Upper lobe of right lung (tissue), 1 donor: Measurements from ENCODE around the gene TFB1M. TPM values are rescaled to one million over a fixed set of nuclear protein-coding genes. Genes with fewer than 3 reads are reported as not detected.
"Not testable (repeated sequence)": the region's sequence is repeated elsewhere in the genome, so short reads cannot be mapped to it uniquely, and the experiment has no call there.

ENCODE experiments used
- ATAC-seq: fragments of 200-7000 bp; cut with Tn5 transposase; one replicate; pipeline ENCODE4 v1.9.1; 2020; ENCODE audit warnings: mild to moderate bottlenecking, moderate library complexity
- DNase-seq: peaks from one replicate; pipeline ENCODE4 v3.0.0-alpha.2; 2020
- H3K27ac ChIP-seq: fragments of 200-600 bp; one replicate; pipeline ENCODE4 v1.8.0; 2022
- H3K27me3 ChIP-seq: fragments of 200-600 bp; one replicate; pipeline ENCODE4 v1.8.0; 2022; ENCODE audit warnings: mild to moderate bottlenecking
- H3K36me3 ChIP-seq: fragments of 200-600 bp; one replicate; pipeline ENCODE4 v1.8.0; 2022
- H3K4me1 ChIP-seq: fragments of 200-600 bp; one replicate; pipeline ENCODE4 v1.8.0; 2022
- H3K4me3 ChIP-seq: fragments of 200-600 bp; one replicate; pipeline ENCODE4 v1.8.0; 2022; ENCODE audit warnings: mild to moderate bottlenecking
- H3K9me3 ChIP-seq: fragments of 200-600 bp; one replicate; pipeline ENCODE4 v1.8.0; 2022
- CTCF ChIP-seq: fragments of 200-600 bp; IDR thresholded peaks from one replicate; pipeline ENCODE4 v1.8.0; 2022; ENCODE audit warnings: antibody characterized with exemption
- intact Hi-C: fragments of 100-400 bp; cut with DNase I; formaldehyde crosslinking; loops from one replicate; pipeline ENCODE4 v1.11.0; 2022
- total RNA-seq: library from RNA; stranded (reverse); fragmentation: NEBNext Ultra II Directional; extraction: Animal tissue kit (Norgen Biotek cat#: 25700); gene quantifications from one replicate; pipeline ENCODE4 v1.2.1, GENCODE V29; 2021
- donor health status: DM: no; HTN: yes; CAD: no; lungs with severe emphysema.

The TFB1M gene
- total RNA-seq, 1 donor from 2014 or later: 18.6 TPM

GRCh38 chr6:155271145-155271544 lies 43.1 kb downstream of the TFB1M start:
- no peaks in the 10 kb centered on the region for H3K27me3 ChIP-seq
- H3K9me3 ChIP-seq: no peaks in the 10 kb centered on the region
- no peak for ATAC-seq
- no peak overlapping the region for H3K4me3 ChIP-seq
- no peak for TF ChIP-seq CTCF
- DNase-seq: no peak
- intact Hi-C loops: no loop called here
- no peak overlapping the region for H3K27ac ChIP-seq
- no peaks in the 10 kb centered on the region for H3K4me1 ChIP-seq
- H3K36me3 ChIP-seq: no peaks in the 10 kb centered on the region

GRCh38 chr6:155270561-155271091 lies 43.7 kb downstream of the TFB1M start:
- intact Hi-C loops: no loop called here
- no peak overlapping the region for H3K27ac ChIP-seq
- no peaks in the 10 kb centered on the region for H3K36me3 ChIP-seq
- no peak for TF ChIP-seq CTCF
- no peak overlapping the region for H3K4me3 ChIP-seq
- no peaks in the 10 kb centered on the region for H3K27me3 ChIP-seq
- DNase-seq (no peak), ATAC-seq (no peak)
- H3K9me3 ChIP-seq: no peaks in the 10 kb centered on the region
- no peaks in the 10 kb centered on the region for H3K4me1 ChIP-seq

GRCh38 chr6:155269765-155270164 lies 44.5 kb downstream of the TFB1M start:
- Histone ChIP-seq H3K36me3 (peaks cover 5% of the 10 kb centered on the region), H3K9me3 (no peaks in the 10 kb centered on the region), H3K27me3 (no peaks in the 10 kb centered on the region), H3K27ac (no peak overlapping the region), H3K4me1 (no peaks in the 10 kb centered on the region), H3K4me3 (no peak overlapping the region)
- no peak for DNase-seq
- intact Hi-C loops: no loop called here
- TF ChIP-seq CTCF: no peak
- ATAC-seq: no peak

GRCh38 chr6:155268088-155268867 lies 46.0 kb downstream of the TFB1M start:
- DNase-seq, intact Hi-C loops: not testable (repeated sequence)
- peak; percentile 43 for ATAC-seq

GRCh38 chr6:155267411-155267810 lies 46.9 kb downstream of the TFB1M start:
- no peak for ATAC-seq
- TF ChIP-seq CTCF: no peak
- Histone ChIP-seq H3K4me1 (no peaks in the 10 kb centered on the region), H3K9me3 (no peaks in the 10 kb centered on the region), H3K36me3 (peaks cover 10% of the 10 kb centered on the region), H3K27ac (no peak overlapping the region), H3K4me3 (no peak overlapping the region), H3K27me3 (no peaks in the 10 kb centered on the region)
- DNase-seq: no peak
- intact Hi-C loops: no loop called here

More at GRCh38 chr6:155268088-155268867, 46.0 kb downstream of the TFB1M start:
- not testable (repeated sequence) for H3K27ac ChIP-seq, H3K36me3 ChIP-seq, H3K4me3 ChIP-seq, H3K9me3 ChIP-seq, H3K4me1 ChIP-seq, H3K27me3 ChIP-seq
- TF ChIP-seq CTCF: peak; percentile 39
